ENCODE data around the gene SH2B3.

The SH2B3 gene

DNA sequence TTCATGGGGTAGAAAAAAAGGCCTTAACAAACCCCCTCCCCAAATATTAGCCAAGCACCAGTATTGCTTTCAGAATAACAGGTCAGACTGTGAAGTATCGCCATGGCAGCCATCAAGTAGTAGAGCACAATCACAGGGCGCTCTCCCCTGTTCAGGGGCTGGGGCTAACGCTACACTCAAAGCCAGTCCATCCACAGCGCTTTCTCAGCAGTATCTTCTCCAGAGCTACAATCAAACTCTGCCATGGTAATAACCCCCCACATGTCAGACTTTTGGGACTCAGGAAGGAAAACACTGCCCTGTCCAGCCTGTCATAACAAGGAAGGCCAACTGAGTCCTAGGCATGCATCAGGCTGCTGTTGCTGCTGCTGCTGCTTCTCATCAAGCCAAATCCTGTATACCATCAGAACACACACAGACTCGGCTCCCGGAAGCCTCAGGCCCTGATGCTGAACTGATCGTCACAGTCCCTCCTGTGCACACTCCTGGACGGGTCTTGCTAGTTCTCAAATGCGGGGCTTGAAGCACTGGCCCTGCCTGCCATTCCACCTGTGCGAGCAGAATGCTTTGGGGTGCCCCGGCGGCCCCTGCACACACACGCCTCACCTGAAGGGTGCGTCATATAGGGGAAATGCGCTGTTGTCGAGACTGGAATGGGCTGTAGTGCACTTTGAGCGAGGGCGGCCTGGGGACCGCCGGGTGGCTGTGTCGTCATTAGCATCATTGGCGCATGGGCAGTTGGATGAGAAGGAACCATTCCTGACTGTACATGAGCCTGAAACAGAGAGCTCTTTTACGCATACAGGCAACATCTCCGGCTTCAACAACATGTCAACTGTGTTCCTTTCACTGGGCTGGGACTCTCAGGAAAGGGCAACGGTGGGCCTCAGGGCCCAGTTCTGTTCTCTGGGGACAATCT lies 47.6 kb downstream of the SH2B3 start:
- Histone ChIP-seq H3K9ac (no peak overlapping the region), H3K27ac (no peak overlapping the region), H3K79me2 (ENCODE audit: insufficient read depth, low read depth) (no peaks in the 10 kb centered on the region), H3K4me1 (ENCODE audit: low read depth, poor library complexity, severe bottlenecking) (peaks cover 15% of the 10 kb centered on the region), H3K4me2 (no peak overlapping the region), H2AFZ (ENCODE audit: low read depth) (no peak overlapping the region), H3K4me3 (IDR thresholded peaks at IDR 0.05; ENCODE audit: insufficient read depth, low read depth, low read length) (no peak overlapping the region), H3K36me3 (ENCODE audit: insufficient read depth) (no peaks in the 10 kb centered on the region), H3K27me3 (ENCODE audit: insufficient read depth, low read depth) (no peaks in the 10 kb centered on the region), H4K20me1 (ENCODE audit: insufficient read depth) (0 out of 2 replicates have a peak, but pooled peaks cover 3% of the 10 kb centered on the region)
- TF ChIP-seq, protein P1, sequence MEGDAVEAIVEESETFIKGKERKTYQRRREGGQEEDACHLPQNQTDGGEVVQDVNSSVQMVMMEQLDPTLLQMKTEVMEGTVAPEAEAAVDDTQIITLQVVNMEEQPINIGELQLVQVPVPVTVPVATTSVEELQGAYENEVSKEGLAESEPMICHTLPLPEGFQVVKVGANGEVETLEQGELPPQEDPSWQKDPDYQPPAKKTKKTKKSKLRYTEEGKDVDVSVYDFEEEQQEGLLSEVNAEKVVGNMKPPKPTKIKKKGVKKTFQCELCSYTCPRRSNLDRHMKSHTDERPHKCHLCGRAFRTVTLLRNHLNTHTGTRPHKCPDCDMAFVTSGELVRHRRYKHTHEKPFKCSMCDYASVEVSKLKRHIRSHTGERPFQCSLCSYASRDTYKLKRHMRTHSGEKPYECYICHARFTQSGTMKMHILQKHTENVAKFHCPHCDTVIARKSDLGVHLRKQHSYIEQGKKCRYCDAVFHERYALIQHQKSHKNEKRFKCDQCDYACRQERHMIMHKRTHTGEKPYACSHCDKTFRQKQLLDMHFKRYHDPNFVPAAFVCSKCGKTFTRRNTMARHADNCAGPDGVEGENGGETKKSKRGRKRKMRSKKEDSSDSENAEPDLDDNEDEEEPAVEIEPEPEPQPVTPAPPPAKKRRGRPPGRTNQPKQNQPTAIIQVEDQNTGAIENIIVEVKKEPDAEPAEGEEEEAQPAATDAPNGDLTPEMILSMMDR (conservative IDR thresholded peaks at IDR 0.05; ENCODE audit: low read depth, low read length), result no peak

DNA sequence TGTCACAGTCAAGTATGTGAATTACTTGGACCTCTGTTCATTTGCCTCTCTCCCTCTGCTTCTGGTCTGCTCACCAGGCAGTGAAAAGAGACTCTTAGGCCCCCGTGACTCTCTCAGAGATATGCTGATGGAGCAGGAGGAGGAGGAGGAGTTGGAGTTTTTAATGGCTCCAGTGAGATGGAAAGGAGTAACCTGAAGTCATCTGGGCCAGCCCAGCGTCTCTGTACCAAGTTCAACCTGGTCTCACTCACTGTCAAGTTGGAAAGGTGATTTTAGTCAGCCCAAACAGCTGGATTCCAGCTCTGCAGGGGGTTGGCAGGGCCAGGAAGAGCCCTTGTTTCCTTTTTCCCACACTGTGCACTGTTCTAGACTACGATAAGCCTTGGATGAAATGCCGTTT lies 48.6 kb downstream of the SH2B3 start:
- no peaks in the 10 kb centered on the region for H3K79me2 ChIP-seq (ENCODE audit: insufficient read depth, low read depth)
- no peak overlapping the region for H3K27ac ChIP-seq
- H3K27me3 ChIP-seq (ENCODE audit: insufficient read depth, low read depth), result no peaks in the 10 kb centered on the region
- 0 out of 2 replicates have a peak, but pooled peaks cover 3% of the 10 kb centered on the region for H4K20me1 ChIP-seq (ENCODE audit: insufficient read depth)
- no peak overlapping the region for H3K4me2 ChIP-seq
- no peaks in the 10 kb centered on the region for H3K36me3 ChIP-seq (ENCODE audit: insufficient read depth)
- H3K9ac ChIP-seq, result no peak overlapping the region
- TF ChIP-seq, protein P1 (conservative IDR thresholded peaks at IDR 0.05; ENCODE audit: low read depth, low read length), result no peak
- H2AFZ ChIP-seq (ENCODE audit: low read depth), result no peak overlapping the region
- H3K4me1 ChIP-seq (ENCODE audit: low read depth, poor library complexity, severe bottlenecking), result peaks cover 15% of the 10 kb centered on the region
- H3K4me3 ChIP-seq (IDR thresholded peaks at IDR 0.05; ENCODE audit: insufficient read depth, low read depth, low read length), result no peak overlapping the region

DNA sequence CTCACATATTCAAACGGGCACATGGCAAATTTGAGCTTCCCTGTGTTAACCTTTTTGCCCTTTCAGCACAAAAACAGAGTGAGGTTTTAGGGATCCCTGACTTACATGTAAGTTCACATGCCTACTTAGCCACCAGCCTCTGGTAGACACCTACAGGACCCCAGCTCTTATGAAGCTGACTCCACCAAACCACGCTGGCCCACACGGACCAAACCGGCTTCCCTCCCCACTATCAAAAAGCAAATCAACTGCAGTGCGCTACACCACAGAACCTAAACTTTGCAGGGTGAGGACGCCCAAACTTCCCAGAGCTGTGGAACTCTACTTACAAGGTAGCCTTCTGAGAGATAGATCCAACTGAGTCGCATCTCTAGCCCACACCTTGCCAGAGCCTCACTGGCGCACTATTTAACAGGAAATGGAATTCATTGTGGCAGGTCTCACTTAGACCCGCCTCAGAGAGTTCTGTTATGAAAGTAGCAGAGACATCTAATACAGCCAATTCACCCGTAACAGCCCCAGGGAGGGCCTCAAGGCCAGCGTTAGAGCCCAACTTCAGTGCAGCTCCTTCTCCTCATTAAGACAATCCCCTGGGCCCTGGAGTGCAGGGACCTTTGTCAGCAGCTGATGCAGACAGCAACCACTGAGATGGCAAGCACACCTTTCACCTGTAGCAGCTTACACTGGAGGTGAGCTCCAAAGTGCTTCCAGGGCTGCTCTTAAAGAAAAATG lies 49.2 kb downstream of the SH2B3 start:
- no peaks in the 10 kb centered on the region for H3K27me3 ChIP-seq (ENCODE audit: insufficient read depth, low read depth)
- no peak overlapping the region for H3K4me2 ChIP-seq
- TF ChIP-seq, protein P1 (conservative IDR thresholded peaks at IDR 0.05; ENCODE audit: low read depth, low read length), result no peak
- no peak overlapping the region for H3K9ac ChIP-seq
- H3K4me1 ChIP-seq (ENCODE audit: low read depth, poor library complexity, severe bottlenecking), result peaks cover 15% of the 10 kb centered on the region
- H3K4me3 ChIP-seq (IDR thresholded peaks at IDR 0.05; ENCODE audit: insufficient read depth, low read depth, low read length), result no peak overlapping the region
- 0 out of 2 replicates have a peak, but pooled peaks cover 3% of the 10 kb centered on the region for H4K20me1 ChIP-seq (ENCODE audit: insufficient read depth)
- no peaks in the 10 kb centered on the region for H3K79me2 ChIP-seq (ENCODE audit: insufficient read depth, low read depth)
- H3K36me3 ChIP-seq (ENCODE audit: insufficient read depth), result no peaks in the 10 kb centered on the region
- H3K27ac ChIP-seq, result no peak overlapping the region
- H2AFZ ChIP-seq (ENCODE audit: low read depth), result no peak overlapping the region

DNA sequence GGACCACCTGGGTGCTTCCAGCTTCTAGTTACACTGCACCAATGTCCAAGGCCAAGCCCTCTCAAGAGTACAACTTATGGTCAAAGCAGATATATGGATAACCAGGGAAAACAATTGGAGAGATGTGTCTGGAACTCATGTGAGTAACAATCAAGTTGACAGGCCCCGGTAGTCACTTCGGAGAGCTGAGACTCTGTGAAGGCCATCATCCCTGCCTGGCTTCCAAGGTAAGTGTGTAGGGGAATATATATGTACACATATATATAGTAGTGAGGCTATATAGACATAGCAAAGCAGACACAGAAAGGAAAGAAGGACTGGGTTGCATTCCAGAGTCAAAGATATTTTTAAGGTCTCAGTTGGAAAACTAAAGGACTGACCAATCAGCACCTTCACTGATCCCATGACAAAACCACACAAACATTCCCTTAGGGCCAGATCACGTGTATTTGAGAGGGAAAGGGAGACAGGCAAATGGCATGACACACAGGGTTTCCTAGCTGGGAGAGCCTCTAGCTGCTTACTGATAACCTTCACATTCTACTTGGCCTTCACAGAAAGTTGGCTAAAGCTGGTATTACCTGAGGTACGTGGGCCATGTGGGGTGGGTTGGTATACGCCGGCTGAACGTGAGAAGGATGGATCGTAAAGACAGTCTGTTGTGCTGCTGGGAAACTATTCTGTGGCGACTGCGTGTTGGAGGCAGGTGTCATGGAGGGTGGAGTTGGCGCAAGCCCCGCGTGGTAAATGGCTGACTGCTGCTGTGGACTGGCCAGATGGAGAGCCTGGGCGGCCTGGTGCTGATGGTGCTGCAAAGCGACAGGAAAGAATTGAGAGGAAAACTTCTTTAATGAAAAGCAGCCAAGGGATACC lies 50.0 kb downstream of the SH2B3 start:
- no peaks in the 10 kb centered on the region for H3K27me3 ChIP-seq (ENCODE audit: insufficient read depth, low read depth)
- peaks cover 9% of the 10 kb centered on the region for H3K4me1 ChIP-seq (ENCODE audit: low read depth, poor library complexity, severe bottlenecking)
- H3K9ac ChIP-seq, result no peak overlapping the region
- no peak overlapping the region for H3K4me2 ChIP-seq
- TF ChIP-seq, protein P1 (conservative IDR thresholded peaks at IDR 0.05; ENCODE audit: low read depth, low read length), result no peak
- H3K27ac ChIP-seq, result no peak overlapping the region
- no peaks in the 10 kb centered on the region for H3K36me3 ChIP-seq (ENCODE audit: insufficient read depth)
- no peak overlapping the region for H3K4me3 ChIP-seq (IDR thresholded peaks at IDR 0.05; ENCODE audit: insufficient read depth, low read depth, low read length)
- H2AFZ ChIP-seq (ENCODE audit: low read depth), result no peak overlapping the region
- no peaks in the 10 kb centered on the region for H3K79me2 ChIP-seq (ENCODE audit: insufficient read depth, low read depth)
- H4K20me1 ChIP-seq (ENCODE audit: insufficient read depth), result 0 out of 2 replicates have a peak, but pooled peaks cover 3% of the 10 kb centered on the region

All from KMS-11 (cell line).